Body of pancreas (tissue), 4 donors: Measurements from ENCODE around the gene CTXN1.

Experiments
- CTCF ChIP-seq, 7 experiments: fragments of 450-650 bp in 4 of 7; fragments of 200-600 bp in 3 of 7; sonication (generic) in 3 of 7; IDR thresholded peaks; one replicate each; pipeline ENCODE4 v1.5.1; 2016 to 2019; ENCODE audit warnings: antibody characterized with exemption in 7 of 7
- POLR2A ChIP-seq, 3 donors: fragments of 450-650 bp; IDR thresholded peaks; one replicate each; pipeline ENCODE4 v1.6.1; 2016; ENCODE audit warnings: antibody characterized with exemption in 3 of 3, mild to moderate bottlenecking in 2 of 3

GRCh38 chr19:7965921-7966665, 40.2 kb upstream of the CTXN1 start:
- TF ChIP-seq CTCF (IDR thresholded peaks at IDR 0.05): no peak
- TF ChIP-seq POLR2A (IDR thresholded peaks at IDR 0.05): no peak
